GM19324 (cell line): Measurements from ENCODE around the gene HINT3.
"Not testable (repeated sequence)": the region's sequence is repeated elsewhere in the genome, so short reads cannot be mapped to it uniquely, and the experiment has no call there.

Experiments used
- ATAC-seq: cut with Tn5 transposase; IDR thresholded peaks from one replicate; pipeline ENCODE4 v1.9.1; 2021; ENCODE audit warnings: mild to moderate bottlenecking, moderate library complexity; ENCODE audit not compliant: unreplicated experiment, low FRiP score

The HINT3 gene

GRCh38 chr6:125939026-125939425, 17.5 kb upstream of the HINT3 start:
- no peak for ATAC-seq

GRCh38 chr6:125939791-125940190, 16.8 kb upstream of the HINT3 start:
- ATAC-seq: no peak

GRCh38 chr6:125940247-125941041, 16.1 kb upstream of the HINT3 start:
- ATAC-seq: no peak

GRCh38 chr6:125942672-125943527, 13.7 kb upstream of the HINT3 start:
- ATAC-seq: no peak

GRCh38 chr6:125943528-125944433, 12.8 kb upstream of the HINT3 start:
- ATAC-seq: no peak

GRCh38 chr6:125944434-125944816, 12.1 kb upstream of the HINT3 start:
- ATAC-seq: no peak

- no peak for ATAC-seq
Measured at GRCh38 chr6:125944896-125945295, 11.7 kb upstream of the HINT3 start.

- no peak for ATAC-seq
Measured at GRCh38 chr6:125945378-125946141, 11.0 kb upstream of the HINT3 start.

GRCh38 chr6:125947615-125948014, 9.0 kb upstream of the HINT3 start:
- no peak for ATAC-seq

GRCh38 chr6:125948455-125948854, 8.1 kb upstream of the HINT3 start:
- ATAC-seq: no peak

GRCh38 chr6:125949069-125949468, 7.5 kb upstream of the HINT3 start:
- ATAC-seq: no peak

- no peak for ATAC-seq
Measured at GRCh38 chr6:125950293-125950692, 6.3 kb upstream of the HINT3 start.

- not testable (repeated sequence) for ATAC-seq
Measured at GRCh38 chr6:125950716-125951115, 5.9 kb upstream of the HINT3 start.

GRCh38 chr6:125951323-125951722, 5.2 kb upstream of the HINT3 start:
- no peak for ATAC-seq

GRCh38 chr6:125952764-125953501, 3.6 kb upstream of the HINT3 start:
- ATAC-seq: no peak

- ATAC-seq: no peak
Measured at GRCh38 chr6:125953502-125953875, 3.1 kb upstream of the HINT3 start.

- no peak for ATAC-seq
Measured at GRCh38 chr6:125954735-125955339, 1.7 kb upstream of the HINT3 start.

- ATAC-seq: no peak
Measured at GRCh38 chr6:125955973-125956372, 597 bp upstream of the HINT3 start.

- no peak for ATAC-seq
Measured at GRCh38 chr6:125957391-125957693, 772 bp downstream of the HINT3 start.
